ENCODE measurements around the gene IL17RD.

GRCh38 chr3:57142411-57142723 lies 22.8 kb downstream of the IL17RD start:
- TF ChIP-seq REST (IDR thresholded peaks at IDR 0.05; ENCODE audit: borderline replicate concordance in 1 of 2, low read depth in 1 of 2, low read length in 2 of 2) (no peak), ZNF280D (CRISPR knock-in tag; IDR thresholded peaks at IDR 0.05) (no peak)

Data from HepG2 (cell line).